ENCODE measurements around the gene DHPS. TPM values are rescaled to one million over a fixed set of nuclear protein-coding genes. Genes with fewer than 3 reads are reported as not detected.
A peak's percentile ranks its signal among the peaks of the same experiment; 100 is the strongest.
"Not testable (repeated sequence)": the region's sequence is repeated elsewhere in the genome, so short reads cannot be mapped to it uniquely, and the experiment has no call there.

Gene DHPS
- total RNA-seq, 1 donor from 2014 or later = 134 TPM

DNA sequence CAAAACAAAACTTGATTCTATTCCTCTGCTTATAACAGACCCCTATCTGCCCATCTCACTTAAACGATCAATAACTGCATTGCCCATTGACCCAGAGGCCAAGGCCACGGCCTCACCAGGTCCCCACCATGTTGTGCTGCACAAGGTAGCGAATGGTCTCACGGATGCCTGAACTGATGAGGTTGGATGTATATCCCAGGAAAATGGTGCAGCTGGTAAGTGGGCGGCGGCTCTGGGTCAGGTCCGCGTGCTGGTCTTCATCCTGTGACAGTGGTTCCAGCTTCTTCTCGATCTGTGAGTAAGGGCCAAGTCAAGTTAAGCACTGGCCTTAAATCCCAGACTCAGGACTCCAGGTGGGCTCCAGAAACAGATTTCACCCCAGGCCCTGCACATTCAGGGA is 1.6 kb downstream of the DHPS start:
- H3K4me1 Mint-ChIP-seq (ENCODE audit: low read depth) = peaks cover 8% of the 10 kb centered on the region
- peak overlapping the region; percentile 99 for H3K4me3 Mint-ChIP-seq (ENCODE audit: low read depth)
- H3K36me3 Mint-ChIP-seq (ENCODE audit: low read depth) = peaks cover 48% of the 10 kb centered on the region

DNA sequence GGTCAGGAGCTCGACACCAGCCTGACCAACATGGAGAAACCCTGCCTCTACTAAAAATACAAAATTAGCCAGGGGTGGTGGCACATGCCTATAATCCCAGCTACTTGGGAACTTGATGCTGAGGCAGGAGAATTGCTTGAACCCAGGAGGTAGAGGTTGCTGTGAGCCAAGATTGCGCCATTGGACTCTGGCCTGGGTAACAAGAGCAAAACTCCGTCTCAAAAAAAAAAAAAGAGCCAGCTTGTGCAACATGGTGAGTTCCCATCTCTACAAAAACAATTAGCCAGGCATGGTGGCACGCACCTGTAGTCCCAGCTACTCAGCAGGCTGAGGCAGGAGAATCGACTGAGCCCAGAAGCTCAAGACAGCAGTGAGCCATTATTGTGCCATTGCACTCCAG is 3.6 kb downstream of the DHPS start:
- H3K27me3 Mint-ChIP-seq (ENCODE audit: low read depth); DNase-seq (ENCODE audit: low spot score); H3K9me3 Mint-ChIP-seq; H3K27ac Mint-ChIP-seq; H3K4me3 Mint-ChIP-seq (ENCODE audit: low read depth); intact Hi-C loops (cut with micrococcal nuclease); H3K4me1 Mint-ChIP-seq (ENCODE audit: low read depth): not testable (repeated sequence)
- peaks cover 67% of the 10 kb centered on the region for H3K36me3 Mint-ChIP-seq (ENCODE audit: low read depth)

More for the DNA sequence above, 1.6 kb downstream of the DHPS start:
- H3K27me3 Mint-ChIP-seq (ENCODE audit: low read depth) = no peaks in the 10 kb centered on the region
- no peaks in the 10 kb centered on the region for H3K9me3 Mint-ChIP-seq
- DNase-seq (ENCODE audit: low spot score) = no peak
- intact Hi-C loops (cut with micrococcal nuclease) = loop anchor here (2.0 to 5.0 kb wide), 5 partner anchors 17 to 167 kb away; partner anchors contain the start of genes FBXW9, JUNB, ZNF490 and ZNF791
- H3K27ac Mint-ChIP-seq = no peak overlapping the region

DNA sequence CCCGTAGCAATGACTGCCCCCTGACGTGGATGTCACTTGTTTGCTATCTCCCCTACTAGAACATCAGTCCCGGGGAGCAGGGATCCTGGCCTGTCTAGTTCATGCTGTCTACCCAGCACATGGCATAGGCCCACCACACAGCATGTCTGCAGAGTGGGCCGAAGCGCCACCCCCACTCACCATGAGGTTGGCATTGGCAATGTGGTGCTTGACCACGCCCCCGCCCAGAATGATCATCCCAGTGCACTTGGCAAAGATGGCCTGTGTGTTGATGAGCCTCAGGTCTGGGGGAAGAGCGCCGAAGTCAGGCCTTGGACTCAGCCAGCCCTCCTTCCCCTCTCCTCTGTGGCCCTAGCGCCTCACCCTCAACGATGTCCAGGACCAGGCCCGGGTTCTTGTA is 4.8 kb downstream of the DHPS start:
- no peak for DNase-seq (ENCODE audit: low spot score)
- H3K4me1 Mint-ChIP-seq (ENCODE audit: low read depth) = peaks cover 10% of the 10 kb centered on the region
- H3K4me3 Mint-ChIP-seq (ENCODE audit: low read depth) = no peak overlapping the region
- no peak overlapping the region for H3K27ac Mint-ChIP-seq
- no peaks in the 10 kb centered on the region for H3K9me3 Mint-ChIP-seq
- peaks cover 74% of the 10 kb centered on the region for H3K36me3 Mint-ChIP-seq (ENCODE audit: low read depth)
- intact Hi-C loops (cut with micrococcal nuclease) = loop anchor here (1.0 kb wide), 1 partner anchor 37 kb away; no protein-coding TSS in a partner anchor
- H3K27me3 Mint-ChIP-seq (ENCODE audit: low read depth) = no peaks in the 10 kb centered on the region

DNA sequence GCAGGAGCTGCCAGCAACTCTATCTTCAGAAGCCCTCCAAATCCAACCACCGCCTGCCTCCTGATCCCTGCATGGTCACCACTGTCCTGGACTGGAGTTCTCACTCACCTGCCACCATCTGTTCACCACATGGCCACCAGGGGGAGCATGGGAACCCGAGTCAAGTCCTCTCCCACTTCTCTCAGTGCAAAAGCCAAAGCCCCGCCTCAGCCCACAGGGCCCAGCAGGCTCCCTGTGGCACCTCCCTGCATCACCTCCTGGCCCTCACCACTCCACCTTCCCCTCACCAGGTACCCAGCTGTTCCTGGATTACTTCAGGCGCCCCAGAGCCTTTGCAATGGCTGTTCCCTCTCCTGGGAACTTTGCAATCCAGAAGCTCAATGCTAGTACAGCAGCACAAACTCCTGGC is 5.3 kb downstream of the DHPS start:
- Mint-ChIP-seq H3K36me3 (ENCODE audit: low read depth) (peaks cover 77% of the 10 kb centered on the region), H3K27me3 (ENCODE audit: low read depth) (no peaks in the 10 kb centered on the region), H3K9me3 (no peaks in the 10 kb centered on the region), H3K4me1 (ENCODE audit: low read depth) (peaks cover 12% of the 10 kb centered on the region), H3K4me3 (ENCODE audit: low read depth) (no peak overlapping the region), H3K27ac (no peak overlapping the region)
- intact Hi-C loops (cut with micrococcal nuclease) = loop anchor here (1.0 kb wide), 1 partner anchor 36 kb away; no protein-coding TSS in a partner anchor
- DNase-seq (ENCODE audit: low spot score) = peak; percentile 78

DNA sequence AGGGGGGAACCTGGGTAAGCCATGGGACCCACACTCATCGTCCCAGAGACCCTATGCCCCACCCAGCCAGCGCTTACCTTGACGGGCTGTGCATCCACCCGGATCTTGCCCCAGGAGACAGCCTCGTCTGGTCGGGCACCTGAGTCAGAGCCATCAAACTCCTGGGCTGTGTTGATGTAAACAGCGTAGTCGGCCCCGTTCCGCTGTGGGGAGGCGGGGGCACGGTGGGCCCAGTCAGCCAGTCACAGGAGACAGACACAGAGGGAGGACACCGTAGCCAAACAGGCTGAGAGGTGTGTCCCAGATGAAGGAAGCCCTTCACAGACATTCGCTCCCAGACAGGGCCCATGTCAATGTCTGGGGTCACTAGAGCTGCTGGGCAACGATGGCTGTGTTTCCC is 5.7 kb downstream of the DHPS start:
- Mint-ChIP-seq H3K4me1 (ENCODE audit: low read depth) (peaks cover 9% of the 10 kb centered on the region), H3K27me3 (ENCODE audit: low read depth) (no peaks in the 10 kb centered on the region), H3K36me3 (ENCODE audit: low read depth) (peaks cover 73% of the 10 kb centered on the region), H3K27ac (no peak overlapping the region), H3K4me3 (ENCODE audit: low read depth) (no peak overlapping the region), H3K9me3 (no peaks in the 10 kb centered on the region)
- intact Hi-C loops (cut with micrococcal nuclease) = loop anchor here (1.0 kb wide), 1 partner anchor 36 kb away; no protein-coding TSS in a partner anchor
- no peak for DNase-seq (ENCODE audit: low spot score)

DNA sequence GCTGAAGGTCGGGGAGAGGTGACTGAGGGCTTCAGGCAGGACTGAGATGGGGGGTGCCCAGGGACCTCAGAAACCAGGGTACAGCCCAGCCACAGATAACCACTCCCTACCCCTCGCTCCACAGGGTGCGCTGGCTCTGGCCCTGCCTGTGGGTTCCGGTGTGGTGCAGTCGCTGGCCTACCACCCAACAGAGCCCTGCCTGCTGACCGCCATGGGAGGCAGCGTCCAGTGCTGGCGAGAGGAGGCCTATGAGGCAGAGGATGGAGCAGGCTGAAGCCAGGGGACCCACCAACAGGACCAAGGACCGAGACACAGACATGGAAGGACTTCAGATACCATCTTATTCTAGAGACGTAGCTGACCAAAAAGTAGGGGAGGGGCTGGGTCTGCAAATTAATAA is 6.3 kb downstream of the DHPS start:
- H3K27ac Mint-ChIP-seq = no peak overlapping the region
- DNase-seq (ENCODE audit: low spot score) = no peak
- no peaks in the 10 kb centered on the region for H3K9me3 Mint-ChIP-seq
- H3K27me3 Mint-ChIP-seq (ENCODE audit: low read depth) = no peaks in the 10 kb centered on the region
- H3K4me1 Mint-ChIP-seq (ENCODE audit: low read depth) = peaks cover 11% of the 10 kb centered on the region
- H3K36me3 Mint-ChIP-seq (ENCODE audit: low read depth) = peaks cover 75% of the 10 kb centered on the region
- intact Hi-C loops (cut with micrococcal nuclease) = no loop called here
- H3K4me3 Mint-ChIP-seq (ENCODE audit: low read depth) = no peak overlapping the region

DNA sequence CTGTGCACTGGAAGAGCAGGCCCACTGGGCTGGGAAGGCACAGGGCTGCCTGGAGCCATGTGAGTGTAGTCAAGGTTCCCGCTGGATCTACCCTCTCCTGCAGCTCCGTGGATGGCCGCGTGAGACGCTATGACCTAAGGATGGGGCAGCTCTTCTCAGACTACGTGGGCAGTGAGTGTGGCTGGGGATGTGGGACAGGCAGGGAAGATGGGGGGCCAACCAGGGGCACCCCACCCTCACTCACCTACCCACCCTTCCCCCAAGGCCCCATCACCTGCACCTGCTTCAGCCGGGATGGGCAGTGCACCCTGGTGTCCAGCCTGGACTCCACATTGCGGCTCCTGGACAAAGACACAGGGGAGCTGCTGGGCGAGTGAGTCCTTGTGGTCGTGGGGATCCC is 8.9 kb downstream of the DHPS start:
- peaks cover 19% of the 10 kb centered on the region for H3K4me1 Mint-ChIP-seq (ENCODE audit: low read depth)
- H3K36me3 Mint-ChIP-seq (ENCODE audit: low read depth) = peaks cover 63% of the 10 kb centered on the region
- no peak overlapping the region for H3K4me3 Mint-ChIP-seq (ENCODE audit: low read depth)
- intact Hi-C loops (cut with micrococcal nuclease) = loop anchor here (1.0 kb wide), 1 partner anchor 108 kb away; no protein-coding TSS in a partner anchor
- H3K27me3 Mint-ChIP-seq (ENCODE audit: low read depth) = no peaks in the 10 kb centered on the region
- no peak for DNase-seq (ENCODE audit: low spot score)
- H3K27ac Mint-ChIP-seq = no peak overlapping the region
- no peaks in the 10 kb centered on the region for H3K9me3 Mint-ChIP-seq

DNA sequence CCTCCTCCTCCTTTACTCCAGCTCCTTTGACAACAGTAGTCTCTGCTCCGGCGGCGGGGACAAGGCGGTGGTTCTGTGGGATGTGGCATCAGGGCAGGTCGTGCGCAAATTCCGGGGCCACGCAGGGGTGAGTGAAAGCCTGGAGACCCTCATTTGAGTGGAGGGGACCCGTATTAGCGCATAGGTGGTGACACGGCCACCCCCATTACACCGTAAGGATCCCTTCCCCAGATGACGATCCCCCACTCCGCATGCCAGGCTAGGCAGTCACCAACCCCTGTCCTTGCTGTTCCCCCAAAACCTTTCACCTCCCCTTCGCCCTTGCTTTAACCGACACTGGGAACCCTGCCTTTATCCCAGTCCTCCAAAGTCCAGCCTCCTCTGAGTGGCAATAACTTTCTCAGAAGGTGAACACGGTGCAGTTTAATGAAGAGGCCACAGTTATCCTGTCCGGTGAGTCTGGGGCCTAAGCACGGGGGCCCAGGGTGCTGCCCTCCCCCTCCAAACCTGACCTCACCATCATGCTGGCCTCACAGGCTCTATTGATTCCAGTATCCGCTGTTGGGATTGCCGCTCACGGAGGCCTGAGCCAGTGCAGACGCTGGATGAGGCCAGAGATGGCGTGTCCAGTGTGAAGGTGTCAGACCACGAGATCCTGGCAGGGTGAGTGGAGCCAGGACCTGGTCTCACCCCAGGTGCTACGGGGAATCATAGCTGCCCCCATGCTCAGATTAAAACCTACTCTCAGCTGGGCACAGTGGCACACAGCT is 11.3 kb downstream of the DHPS start:
- Mint-ChIP-seq H3K36me3 (ENCODE audit: low read depth) (peaks cover 47% of the 10 kb centered on the region), H3K27me3 (ENCODE audit: low read depth) (no peaks in the 10 kb centered on the region), H3K27ac (peak overlapping the region; percentile 100), H3K9me3 (no peaks in the 10 kb centered on the region), H3K4me3 (ENCODE audit: low read depth) (peak overlapping the region; percentile 93), H3K4me1 (ENCODE audit: low read depth) (peaks cover 31% of the 10 kb centered on the region)
- intact Hi-C loops (cut with micrococcal nuclease) = no loop called here
- DNase-seq (ENCODE audit: low spot score) = no peak

DNA sequence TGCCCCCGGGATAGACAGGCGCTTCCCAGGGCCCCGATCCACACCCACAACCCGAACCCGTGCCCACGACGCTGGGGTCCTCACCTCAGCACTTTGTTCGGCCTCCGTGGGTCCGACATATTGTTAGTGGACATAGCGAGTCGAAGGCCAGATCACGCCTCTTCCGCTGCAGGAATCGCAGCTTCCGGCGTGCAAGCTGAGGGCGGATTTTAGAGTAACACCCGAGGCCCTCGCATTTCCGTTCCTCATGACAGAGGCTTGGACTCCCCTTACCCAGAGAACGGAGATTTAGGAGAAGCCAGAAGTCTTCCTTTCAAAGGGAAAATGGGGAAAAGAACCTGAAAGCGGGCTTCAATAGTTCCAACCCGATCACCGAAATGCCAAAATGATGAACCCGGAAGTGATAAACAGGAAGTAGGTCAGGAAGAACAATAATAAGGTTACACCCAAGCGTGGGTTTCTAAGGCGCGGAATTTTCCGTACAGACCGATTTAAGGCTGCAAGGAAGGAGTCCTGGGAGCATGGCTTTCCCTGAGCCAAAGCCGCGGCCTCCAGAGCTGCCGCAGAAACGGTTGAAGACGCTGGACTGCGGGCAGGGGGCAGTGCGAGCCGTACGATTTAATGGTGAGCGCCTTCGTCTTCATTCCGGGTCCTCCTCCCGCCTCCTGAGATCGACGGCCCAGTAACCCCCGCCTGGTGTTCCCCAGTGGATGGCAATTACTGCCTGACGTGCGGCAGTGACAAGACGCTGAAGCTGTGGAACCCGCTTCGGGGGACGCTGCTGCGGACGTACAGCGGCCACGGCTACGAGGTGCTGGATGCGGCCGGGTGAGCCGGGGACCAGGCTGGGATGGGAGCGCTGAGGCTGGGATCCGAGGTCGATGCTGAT is 12.2 kb downstream of the DHPS start:
- H3K4me3 Mint-ChIP-seq (ENCODE audit: low read depth) = peak overlapping the region; percentile 93
- no peaks in the 10 kb centered on the region for H3K9me3 Mint-ChIP-seq
- peaks cover 43% of the 10 kb centered on the region for H3K36me3 Mint-ChIP-seq (ENCODE audit: low read depth)
- H3K27me3 Mint-ChIP-seq (ENCODE audit: low read depth) = no peaks in the 10 kb centered on the region
- peaks cover 38% of the 10 kb centered on the region for H3K4me1 Mint-ChIP-seq (ENCODE audit: low read depth)
- peak; percentile 71 for DNase-seq (ENCODE audit: low spot score)
- peak overlapping the region; percentile 100 for H3K27ac Mint-ChIP-seq
- intact Hi-C loops (cut with micrococcal nuclease) = loop anchor here (1.0 kb wide), 4 partner anchors 12 to 118 kb away; partner anchors contain the start of genes DHPS, ZNF490, ZNF564 and ZNF791

DNA sequence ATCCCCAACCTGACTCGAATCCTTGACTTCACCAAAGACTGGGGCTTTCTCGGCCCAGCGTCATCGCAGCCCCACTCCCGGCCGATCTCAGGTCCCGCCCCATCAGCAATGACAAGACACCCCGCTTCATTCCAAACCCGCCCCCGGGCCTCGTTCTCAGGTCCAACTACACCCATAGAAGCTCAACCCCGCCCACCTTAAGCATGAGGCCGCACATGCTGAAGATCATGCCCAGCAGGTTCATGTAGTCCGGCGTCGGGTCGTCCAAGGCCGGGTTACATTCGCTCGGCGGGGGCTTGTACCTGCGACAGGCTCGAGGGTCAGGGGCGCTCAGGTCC is 12.8 kb downstream of the DHPS start:
- Mint-ChIP-seq H3K9me3 (no peaks in the 10 kb centered on the region), H3K27ac (peak overlapping the region; percentile 100), H3K4me1 (ENCODE audit: low read depth) (peaks cover 40% of the 10 kb centered on the region), H3K27me3 (ENCODE audit: low read depth) (no peaks in the 10 kb centered on the region), H3K4me3 (ENCODE audit: low read depth) (peak overlapping the region; percentile 93), H3K36me3 (ENCODE audit: low read depth) (peaks cover 43% of the 10 kb centered on the region)
- intact Hi-C loops (cut with micrococcal nuclease) = loop anchor here (1.0 kb wide), 4 partner anchors 12 to 118 kb away; partner anchors contain the start of genes DHPS, ZNF490, ZNF564 and ZNF791
- DNase-seq (ENCODE audit: low spot score) = peak; percentile 65

DNA sequence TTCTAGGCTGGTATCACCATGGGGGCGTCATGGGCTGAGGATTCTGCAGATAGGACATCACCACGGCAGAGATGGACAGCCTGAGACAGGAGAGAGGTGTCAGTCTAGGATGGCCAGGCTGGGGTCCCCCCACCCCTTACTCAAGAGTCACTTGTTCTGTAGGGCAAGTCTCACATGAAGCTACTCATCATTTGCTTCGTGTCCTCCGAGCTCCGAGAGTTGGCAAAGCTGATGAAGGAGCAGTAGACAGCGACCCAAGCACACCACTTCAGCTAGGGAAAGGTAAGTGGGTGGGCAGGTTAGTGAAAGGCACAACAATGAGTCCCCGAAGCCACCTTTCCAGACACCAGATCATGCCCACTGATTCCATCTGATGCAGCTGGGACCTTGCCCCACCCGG is 13.3 kb downstream of the DHPS start:
- peaks cover 40% of the 10 kb centered on the region for H3K4me1 Mint-ChIP-seq (ENCODE audit: low read depth)
- H3K4me3 Mint-ChIP-seq (ENCODE audit: low read depth) = peak overlapping the region; percentile 93
- no peaks in the 10 kb centered on the region for H3K9me3 Mint-ChIP-seq
- H3K36me3 Mint-ChIP-seq (ENCODE audit: low read depth) = peaks cover 43% of the 10 kb centered on the region
- peak overlapping the region; percentile 100 for H3K27ac Mint-ChIP-seq
- intact Hi-C loops (cut with micrococcal nuclease) = no loop called here
- DNase-seq (ENCODE audit: low spot score) = no peak
- no peaks in the 10 kb centered on the region for H3K27me3 Mint-ChIP-seq (ENCODE audit: low read depth)

DNA sequence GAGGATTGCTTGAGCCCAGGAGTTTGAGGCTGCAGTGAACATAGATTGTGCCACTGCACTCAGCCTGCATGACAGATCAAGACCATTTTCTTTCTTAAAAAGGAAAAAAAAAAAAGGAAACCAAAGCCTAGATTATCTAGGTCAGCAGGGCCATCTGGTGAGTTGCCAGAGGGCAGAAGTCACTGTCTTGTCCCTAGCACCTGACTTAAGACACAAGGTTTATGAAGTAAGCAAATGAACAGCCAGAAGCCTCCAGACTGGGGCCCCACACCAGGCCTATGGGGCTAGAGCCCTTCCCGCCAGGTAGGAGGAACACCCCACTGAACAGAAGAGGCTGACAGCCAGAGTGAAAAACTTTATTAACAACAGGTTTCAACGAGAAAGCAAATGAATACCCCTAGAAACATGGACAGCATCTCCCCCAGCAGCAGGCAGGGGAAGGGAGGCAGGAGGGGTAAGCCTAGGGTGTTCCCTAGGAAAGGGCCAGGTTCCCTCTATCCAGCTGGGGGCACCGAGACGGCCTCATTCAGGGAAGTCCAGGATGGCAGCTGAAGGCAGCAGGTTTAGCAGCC is 13.9 kb downstream of the DHPS start:
- H3K9me3 Mint-ChIP-seq = no peaks in the 10 kb centered on the region
- H3K4me3 Mint-ChIP-seq (ENCODE audit: low read depth) = peak overlapping the region; percentile 93
- no peak for DNase-seq (ENCODE audit: low spot score)
- H3K4me1 Mint-ChIP-seq (ENCODE audit: low read depth) = peaks cover 40% of the 10 kb centered on the region
- peaks cover 46% of the 10 kb centered on the region for H3K36me3 Mint-ChIP-seq (ENCODE audit: low read depth)
- intact Hi-C loops (cut with micrococcal nuclease) = no loop called here
- H3K27me3 Mint-ChIP-seq (ENCODE audit: low read depth) = no peaks in the 10 kb centered on the region
- peak overlapping the region; percentile 5 for H3K27ac Mint-ChIP-seq

All from activated T-helper 2 cell treated with anti-CD3 and anti-CD28 coated beads, Interferon-gamma antibody, Interleukin-2, Interleukin-4, amounts not matched to agents 10 μg/mL and 5 μg/mL and 100 μg/mL, durations not matched to agents 14 hours and 24 hours and 36 hours (primary cell).